Activated B cell treated with CpG ODN at 0.5 μM for 24 hours (primary cell): ENCODE results near the gene PCDHGA12. TPM values are rescaled to one million over a fixed set of nuclear protein-coding genes. Genes with fewer than 3 reads are reported as not detected.
A peak's percentile ranks its signal among the peaks of the same experiment; 100 is the strongest.
"Not testable (repeated sequence)": the region's sequence is repeated elsewhere in the genome, so short reads cannot be mapped to it uniquely, and the experiment has no call there.

Experiments
- ATAC-seq: fragments of 200-7000 bp; cut with Tn5 transposase; one replicate; pipeline ENCODE4 v1.10.0; 2021; ENCODE audit warnings: low read depth, mild to moderate bottlenecking, moderate library complexity
- CTCF ChIA-PET: fragments of 350-600 bp; sonication (Branson Sonifier 250); formaldehyde crosslinking; loops from one replicate; lab custom pipeline; 2021; ENCODE audit warnings: antibody characterized with exemption; lab: Charles Lee
- POLR2A ChIA-PET: fragments of 350-600 bp; sonication (Branson Sonifier 250); formaldehyde crosslinking; loops from one replicate; lab custom pipeline; 2021; ENCODE audit warnings: antibody characterized with exemption; lab: Charles Lee
- DNase-seq: peaks from one replicate; pipeline ENCODE4 v3.0.0; 2022
- H3K27ac Mint-ChIP-seq: one replicate; pipeline ENCODE4 v1.8.0; 2020; ENCODE audit warnings: mixed read lengths
- H3K27me3 Mint-ChIP-seq: one replicate; pipeline ENCODE4 v1.8.0; 2021; ENCODE audit warnings: mixed read lengths
- H3K36me3 Mint-ChIP-seq: one replicate; pipeline ENCODE4 v1.8.0; 2021; ENCODE audit warnings: low read depth, mixed read lengths
- H3K4me1 Mint-ChIP-seq: one replicate; pipeline ENCODE4 v1.8.0; 2021; ENCODE audit warnings: mixed read lengths
- H3K4me3 Mint-ChIP-seq: one replicate; pipeline ENCODE4 v1.8.0; 2020; ENCODE audit warnings: mild to moderate bottlenecking, mixed read lengths
- H3K9me3 Mint-ChIP-seq: one replicate; pipeline ENCODE4 v1.8.0; 2020; ENCODE audit warnings: mixed read lengths
- intact Hi-C: fragments of 100-400 bp; cut with micrococcal nuclease; formaldehyde crosslinking; loops from one replicate; pipeline ENCODE4 v1.15.1; 2024
- total RNA-seq: library from RNA; stranded (reverse); gene quantifications from 2 replicates; pipeline ENCODE4 v1.2.3, GENCODE V29; 2022
- TF ChIP-seq, protein P1 (sequence below): fragments of 200-600 bp; IDR thresholded peaks from one replicate; pipeline ENCODE4 v1.8.0; 2022; ENCODE audit warnings: antibody characterized with exemption, mild to moderate bottlenecking

Gene PCDHGA12
- 1.3 and 1.6 TPM in 2 replicates for total RNA-seq

- Mint-ChIP-seq H3K4me3 (peak within 1 kb of the TSS; percentile 80), H3K27me3 (peaks cover 46% of the 10 kb centered on the region), H3K36me3 (peaks cover 7% of the 10 kb centered on the region), H3K9me3 (peaks cover 19% of the 10 kb centered on the region), H3K4me1 (peaks cover 16% of the 10 kb centered on the region), H3K27ac (peak within 1 kb of the TSS; percentile 76)
- DNase-seq, result no peak
- peak; percentile 86 for ATAC-seq
- ChIA-PET CTCF (interaction anchor here (0.6 to 3.3 kb wide), 25 partner anchors 10 to 210 kb away, joined by 3 to 58 read pairs (median 4); partner anchors contain the start of genes PCDHB14, PCDHGA10, PCDHGA11 and PCDHGC3), POLR2A (interaction anchor here (1.0 to 1.9 kb wide), 4 partner anchors 81 to 134 kb away, joined by 3 to 8 read pairs (median 5); partner anchors contain the start of gene TAF7)
- TF ChIP-seq, protein P1, sequence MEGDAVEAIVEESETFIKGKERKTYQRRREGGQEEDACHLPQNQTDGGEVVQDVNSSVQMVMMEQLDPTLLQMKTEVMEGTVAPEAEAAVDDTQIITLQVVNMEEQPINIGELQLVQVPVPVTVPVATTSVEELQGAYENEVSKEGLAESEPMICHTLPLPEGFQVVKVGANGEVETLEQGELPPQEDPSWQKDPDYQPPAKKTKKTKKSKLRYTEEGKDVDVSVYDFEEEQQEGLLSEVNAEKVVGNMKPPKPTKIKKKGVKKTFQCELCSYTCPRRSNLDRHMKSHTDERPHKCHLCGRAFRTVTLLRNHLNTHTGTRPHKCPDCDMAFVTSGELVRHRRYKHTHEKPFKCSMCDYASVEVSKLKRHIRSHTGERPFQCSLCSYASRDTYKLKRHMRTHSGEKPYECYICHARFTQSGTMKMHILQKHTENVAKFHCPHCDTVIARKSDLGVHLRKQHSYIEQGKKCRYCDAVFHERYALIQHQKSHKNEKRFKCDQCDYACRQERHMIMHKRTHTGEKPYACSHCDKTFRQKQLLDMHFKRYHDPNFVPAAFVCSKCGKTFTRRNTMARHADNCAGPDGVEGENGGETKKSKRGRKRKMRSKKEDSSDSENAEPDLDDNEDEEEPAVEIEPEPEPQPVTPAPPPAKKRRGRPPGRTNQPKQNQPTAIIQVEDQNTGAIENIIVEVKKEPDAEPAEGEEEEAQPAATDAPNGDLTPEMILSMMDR, result no peak
- intact Hi-C loops, result loop anchor here (1.0 to 2.0 kb wide), 4 partner anchors 46 to 128 kb away; no protein-coding TSS in a partner anchor
These were observed at the start of gene PCDHGA12 for GRCh38 chr5:141430332-141431113. PCDHGA12 (plus strand) TSS chr5:141430507; CDS start chr5:141430760, 253 bp downstream.

GRCh38 chr5:141382469-141383294 lies 47.6 kb upstream of the PCDHGA12 start, which contains the start of gene PCDHGA7:
PCDHGA7 (plus strand) TSS chr5:141382742; CDS start chr5:141382900, 158 bp downstream.
- peaks cover 2% of the 10 kb centered on the region for H3K36me3 Mint-ChIP-seq
- no peak for DNase-seq
- no peaks in the 10 kb centered on the region for H3K4me1 Mint-ChIP-seq
- intact Hi-C loops, result no loop called here
- no peak within 1 kb of the TSS for H3K27ac Mint-ChIP-seq
- H3K9me3 Mint-ChIP-seq, result peaks cover 15% of the 10 kb centered on the region
- ChIA-PET POLR2A (no interaction called here), CTCF (no interaction called here)
- TF ChIP-seq, protein P1, result no peak
- ATAC-seq, result no peak
- peak within 1 kb of the TSS; percentile 76 for H3K4me3 Mint-ChIP-seq
- peaks cover 51% of the 10 kb centered on the region for H3K27me3 Mint-ChIP-seq

- no peak for ATAC-seq
- intact Hi-C loops, result no loop called here
- no peaks in the 10 kb centered on the region for H3K4me1 Mint-ChIP-seq
- ChIA-PET CTCF (no interaction called here), POLR2A (no interaction called here)
- DNase-seq, result no peak
- H3K4me3 Mint-ChIP-seq, result no peak overlapping the region
- H3K27me3 Mint-ChIP-seq, result peaks cover 53% of the 10 kb centered on the region
- peaks cover 2% of the 10 kb centered on the region for H3K36me3 Mint-ChIP-seq
- TF ChIP-seq, protein P1, result no peak
- H3K27ac Mint-ChIP-seq, result no peak overlapping the region
- H3K9me3 Mint-ChIP-seq, result peaks cover 16% of the 10 kb centered on the region
These were observed 47.0 kb upstream of the PCDHGA12 start for GRCh38 chr5:141383345-141383744.

GRCh38 chr5:141384471-141385267 lies 45.6 kb upstream of the PCDHGA12 start:
- peaks cover 62% of the 10 kb centered on the region for H3K27me3 Mint-ChIP-seq
- peaks cover 17% of the 10 kb centered on the region for H3K9me3 Mint-ChIP-seq
- H3K4me3 Mint-ChIP-seq, result no peak overlapping the region
- ChIA-PET POLR2A (no interaction called here), CTCF (no interaction called here)
- H3K27ac Mint-ChIP-seq, result no peak overlapping the region
- peaks cover 4% of the 10 kb centered on the region for H3K36me3 Mint-ChIP-seq
- intact Hi-C loops, result no loop called here
- H3K4me1 Mint-ChIP-seq, result no peaks in the 10 kb centered on the region
- TF ChIP-seq, protein P1, result no peak
- DNase-seq (no peak), ATAC-seq (no peak)

DNA sequence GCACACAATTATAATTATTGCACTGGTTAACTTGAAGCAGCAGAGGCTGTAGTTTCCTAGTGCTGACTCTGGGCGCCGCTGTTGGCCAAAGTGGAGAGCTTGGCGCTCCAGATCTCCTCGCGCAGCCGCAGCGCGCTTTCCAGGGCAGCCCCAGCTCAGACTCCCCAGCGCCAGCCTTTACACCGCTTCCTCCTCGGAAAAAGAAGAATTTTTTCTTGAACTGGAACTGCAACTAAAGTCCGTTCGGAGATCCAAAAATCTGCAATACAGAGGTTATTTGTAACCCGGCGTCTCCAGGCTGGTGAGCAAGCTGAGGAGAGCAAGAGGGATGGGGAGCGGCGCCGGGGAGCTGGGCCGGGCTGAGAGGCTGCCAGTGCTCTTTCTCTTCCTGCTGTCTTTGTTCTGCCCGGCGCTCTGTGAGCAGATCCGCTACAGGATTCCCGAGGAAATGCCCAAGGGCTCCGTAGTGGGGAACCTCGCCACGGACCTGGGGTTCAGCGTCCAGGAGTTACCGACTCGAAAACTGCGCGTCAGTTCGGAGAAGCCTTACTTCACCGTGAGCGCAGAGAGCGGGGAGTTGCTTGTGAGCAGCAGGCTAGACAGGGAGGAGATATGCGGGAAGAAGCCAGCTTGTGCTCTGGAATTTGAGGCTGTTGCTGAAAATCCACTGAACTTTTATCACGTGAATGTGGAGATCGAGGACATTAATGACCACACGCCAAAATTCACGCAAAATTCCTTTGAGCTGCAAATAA lies 42.6 kb upstream of the PCDHGA12 start, which contains the start of gene PCDHGB4:
Gene PCDHGB4 (plus strand): TSS at position 142 of the 755 bp plus-strand sequence. CDS start 187 bp downstream, at position 329.
- DNase-seq, intact Hi-C loops, H3K27ac Mint-ChIP-seq, H3K4me1 Mint-ChIP-seq, H3K36me3 Mint-ChIP-seq, POLR2A ChIA-PET: not testable (repeated sequence)
- Mint-ChIP-seq H3K4me3 (peak within 1 kb of the TSS; percentile 58), H3K9me3 (peaks cover 24% of the 10 kb centered on the region), H3K27me3 (peaks cover 63% of the 10 kb centered on the region)
- peak; percentile 65 for ATAC-seq
- CTCF ChIA-PET, result interaction anchor here (1.1 kb wide), 1 partner anchor 170 kb away, joined by 4 read pairs; no protein-coding TSS in a partner anchor
